Heart left ventricle (tissue), 16 donors: ENCODE results near the gene TRHDE. TPM values are rescaled to one million over a fixed set of nuclear protein-coding genes. Genes with fewer than 3 reads are reported as not detected.

Experiments used
- ATAC-seq, 4 donors: fragments of 200-7000 bp; cut with Tn5 transposase; one replicate each; pipeline ENCODE4 v1.9.1; 2020 to 2022; ENCODE audit warnings: moderate library complexity in 4 of 4, mild to moderate bottlenecking in 3 of 4, moderate number of reproducible peaks in 1 of 4
- DNase-seq, 5 donors: peaks; one replicate each; pipeline ENCODE4 v3.0.0-alpha.2; 2020
- H3K27ac ChIP-seq, 12 donors: fragments of 200-600 bp; sonication (generic) in 4 of 12; one replicate each; pipeline versions ENCODE4 v1.5.0 to v1.8.0; 2016 to 2022; ENCODE audit warnings: mild to moderate bottlenecking in 2 of 12
- H3K27me3 ChIP-seq, 9 donors: fragments of 200-600 bp; sonication (generic) in 2 of 9; one replicate each; pipeline versions ENCODE4 v1.5.1 to v1.8.0; 2016 to 2022; ENCODE audit warnings: mild to moderate bottlenecking in 3 of 9
- H3K36me3 ChIP-seq, 9 donors: fragments of 200-600 bp; sonication (generic) in 2 of 9; one replicate each; pipeline versions ENCODE4 v1.5.0 to v1.8.0; 2018 to 2022; ENCODE audit warnings: mild to moderate bottlenecking in 2 of 9
- H3K4me1 ChIP-seq, 12 donors: fragments of 200-600 bp; sonication (generic) in 4 of 12; one replicate each; pipeline versions ENCODE4 v1.5.0 to v1.8.0; 2016 to 2022; ENCODE audit warnings: mild to moderate bottlenecking in 3 of 12
- H3K4me3 ChIP-seq, 12 donors: fragments of 200-600 bp; sonication (generic) in 4 of 12; one replicate each; pipeline versions ENCODE4 v1.5.0 to v1.8.0; 2017 to 2022; ENCODE audit warnings: mild to moderate bottlenecking in 9 of 12, moderate library complexity in 4 of 12
- H3K9me3 ChIP-seq, 12 donors: fragments of 200-600 bp; sonication (generic) in 4 of 12; one replicate each; pipeline versions ENCODE4 v1.5.0 to v1.8.0; 2016 to 2022; ENCODE audit warnings: mild to moderate bottlenecking in 1 of 12
- POLR2A ChIP-seq, 2 donors: fragments of 450-650 bp; IDR thresholded peaks; one replicate each; pipeline ENCODE4 v1.6.1; 2017; ENCODE audit warnings: antibody characterized with exemption in 2 of 2, mild to moderate bottlenecking in 2 of 2, moderate library complexity in 2 of 2
- WGBS, 4 donors: extraction: QIAGEN DNeasy Blood & Tissue Kit in 2 of 4; methylation state at CpG; one replicate each; pipeline versions ENCODE4 v1.1.5 to v1.1.7; 2013 to 2018; 5-methylcytosine and 5-hydroxymethylcytosine counted together
- intact Hi-C, 10 donors: fragments of 100-400 bp; cut with DNase I; formaldehyde crosslinking; loops; one replicate each; pipeline versions ENCODE4 v1.11.1 to v1.14.2; 2022
- polyA plus RNA-seq, 2 donors: library from polyadenylated mRNA; stranded (reverse); fragments of 200-250 nt; gene quantifications; one replicate each; pipeline ENCODE4 v1.2.3, GENCODE V29; 2013
- total RNA-seq, 9 donors: library from RNA; depleted of rRNA in 2 of 9; stranded (reverse); fragments of >200 nt in 2 of 9; fragmentation: NEBNext Ultra II Directional in 3 of 9; extraction: Animal tissue kit (Norgen Biotek cat#: 25700) in 3 of 9; gene quantifications; one replicate each; pipeline versions ENCODE4 v1.1.0 to v1.2.4, GENCODE V29; 2016 to 2023
- TF ChIP-seq, protein P1 (sequence below), 12 donors: fragments of 200-600 bp; sonication (generic) in 4 of 12; IDR thresholded peaks; one replicate each; pipeline versions ENCODE4 v1.5.0 to v1.8.0; 2018 to 2022; ENCODE audit warnings: antibody characterized with exemption in 12 of 12, mild to moderate bottlenecking in 5 of 12
- donor health status: ischemic (EF 13 %, LVEDD 7.1; RV severe dilation, severe dysfunction).
- donor health status: healthy with polysubstance abuse.
- donor health status: DM: no; HTN: yes; CAD: no.
- donor health status: DM: no; HTN: no; CAD: no.
- donor health status: ischemic (EF 25% LVEDD 6.9; RV normal size, moderate dysfunction).
- donor health status: ischemic (EF 25% LVEDD 5.7; RV mildly dilated, moderate dysfunction).
- donor health status: healthy.
- donor health status: DM: yes; HTN: yes; CAD: no.
- donor health status: ischemic (EF 35%, LVEDD 5.7; RV mildly dilated, moderate dysfunction).
- donor health status: nonischemic (EF 11% LVEDD 7.7; RV severe dilation, severe dysfunction).
- donor health status: DM: yes; HTN: yes; CAD: no.
- donor health status: PGD.
- donor health status: ischemic (EF 29% LVEDD 5.4; RV normal size, mild dysfunction).
- donor health status: nonischemic (EF 23%, LVEDD 6.1; RV moderate dilation, normal function).

The TRHDE gene
- total and polyA plus RNA-seq, 11 donors: 0.01 to 3.1 (median 0.28) TPM; not detected in 1

DNA sequence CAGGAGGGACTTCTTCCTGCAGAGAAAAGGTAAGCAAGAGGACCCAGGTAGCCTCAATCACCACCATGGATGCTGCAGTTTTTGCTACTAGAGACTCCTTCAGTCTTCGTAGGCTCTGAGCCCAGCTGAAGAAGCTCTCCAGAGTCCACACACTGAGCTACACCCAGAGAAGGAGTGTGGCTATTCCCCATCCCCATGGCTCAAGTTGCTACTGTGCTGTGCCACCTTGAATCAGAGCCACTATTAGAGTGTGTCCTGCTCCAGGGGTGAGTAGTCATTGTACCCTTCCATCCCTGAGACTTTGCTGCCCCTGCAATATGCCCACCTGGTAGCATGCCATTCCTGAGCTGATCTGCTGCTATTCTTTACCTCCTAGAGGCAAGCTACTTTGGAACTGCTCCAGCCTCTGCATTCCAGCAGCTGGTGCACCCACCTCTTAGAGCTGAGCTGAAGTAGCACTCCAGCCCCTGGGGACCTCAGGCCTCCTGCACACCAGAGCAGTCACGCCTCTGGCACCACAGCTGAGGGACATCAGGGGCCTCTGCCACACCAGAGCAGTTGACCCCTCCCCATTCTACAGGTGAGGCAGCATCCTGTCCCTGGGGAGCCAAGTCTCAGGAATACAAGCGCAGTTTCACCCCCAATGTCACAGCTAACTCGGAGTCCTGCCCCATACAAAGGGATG, 213.0 kb downstream of the TRHDE start:
- intact Hi-C loops: no loop called here
- Histone ChIP-seq H3K27me3 (no peaks in the 10 kb centered on the region), H3K36me3 (no peaks in the 10 kb centered on the region), H3K9me3 (peaks cover 0 to 20% (median 2%) of the 10 kb centered on the region in 12 donors), H3K4me3 (no peak overlapping the region), H3K4me1 (no peaks in the 10 kb centered on the region), H3K27ac (no peak overlapping the region)
- ATAC-seq (peak in 1 of 4 donors; percentile 34), DNase-seq (no peak)
- TF ChIP-seq POLR2A (IDR thresholded peaks at IDR 0.05): no peak
- TF ChIP-seq, protein P1, sequence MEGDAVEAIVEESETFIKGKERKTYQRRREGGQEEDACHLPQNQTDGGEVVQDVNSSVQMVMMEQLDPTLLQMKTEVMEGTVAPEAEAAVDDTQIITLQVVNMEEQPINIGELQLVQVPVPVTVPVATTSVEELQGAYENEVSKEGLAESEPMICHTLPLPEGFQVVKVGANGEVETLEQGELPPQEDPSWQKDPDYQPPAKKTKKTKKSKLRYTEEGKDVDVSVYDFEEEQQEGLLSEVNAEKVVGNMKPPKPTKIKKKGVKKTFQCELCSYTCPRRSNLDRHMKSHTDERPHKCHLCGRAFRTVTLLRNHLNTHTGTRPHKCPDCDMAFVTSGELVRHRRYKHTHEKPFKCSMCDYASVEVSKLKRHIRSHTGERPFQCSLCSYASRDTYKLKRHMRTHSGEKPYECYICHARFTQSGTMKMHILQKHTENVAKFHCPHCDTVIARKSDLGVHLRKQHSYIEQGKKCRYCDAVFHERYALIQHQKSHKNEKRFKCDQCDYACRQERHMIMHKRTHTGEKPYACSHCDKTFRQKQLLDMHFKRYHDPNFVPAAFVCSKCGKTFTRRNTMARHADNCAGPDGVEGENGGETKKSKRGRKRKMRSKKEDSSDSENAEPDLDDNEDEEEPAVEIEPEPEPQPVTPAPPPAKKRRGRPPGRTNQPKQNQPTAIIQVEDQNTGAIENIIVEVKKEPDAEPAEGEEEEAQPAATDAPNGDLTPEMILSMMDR (IDR thresholded peaks at IDR 0.05): no peak
- 71 to 81% (median 77%) methylated on average over 3 to 4 of the region's 4 CpGs for WGBS, 4 donors

DNA sequence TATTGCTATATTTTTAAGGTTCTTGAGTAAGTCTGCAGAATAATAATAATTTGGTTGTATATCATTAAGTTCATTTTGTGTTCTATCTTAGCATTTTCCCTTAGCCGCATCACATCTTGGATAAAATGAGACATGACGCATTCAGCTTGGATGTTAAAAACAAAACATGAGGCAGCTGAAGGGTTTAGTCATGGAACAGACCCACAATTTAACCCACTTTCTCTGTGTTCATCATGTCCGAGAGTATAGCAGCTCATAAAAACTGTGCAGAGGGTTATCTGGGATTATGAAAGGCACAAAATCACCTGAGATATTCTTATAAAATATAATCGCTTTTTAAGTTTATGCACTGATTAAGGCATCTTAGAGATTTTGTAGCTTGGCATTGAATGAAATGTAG, 219.3 kb downstream of the TRHDE start:
- intact Hi-C loops: no loop called here
- no peaks in the 10 kb centered on the region for H3K36me3 ChIP-seq
- ATAC-seq: no peak
- no peaks in the 10 kb centered on the region for H3K27me3 ChIP-seq
- H3K4me3 ChIP-seq: no peak overlapping the region
- peaks cover 0 to 20% (median 0%) of the 10 kb centered on the region in 12 donors for H3K9me3 ChIP-seq
- no peaks in the 10 kb centered on the region for H3K4me1 ChIP-seq
- no peak overlapping the region for H3K27ac ChIP-seq
- TF ChIP-seq POLR2A (IDR thresholded peaks at IDR 0.05): no peak
- TF ChIP-seq, protein P1 (IDR thresholded peaks at IDR 0.05): no peak
- no peak for DNase-seq
- WGBS, 4 donors: 77 to 84% (median 80%) methylated on average over 4 of the region's 4 CpGs

DNA sequence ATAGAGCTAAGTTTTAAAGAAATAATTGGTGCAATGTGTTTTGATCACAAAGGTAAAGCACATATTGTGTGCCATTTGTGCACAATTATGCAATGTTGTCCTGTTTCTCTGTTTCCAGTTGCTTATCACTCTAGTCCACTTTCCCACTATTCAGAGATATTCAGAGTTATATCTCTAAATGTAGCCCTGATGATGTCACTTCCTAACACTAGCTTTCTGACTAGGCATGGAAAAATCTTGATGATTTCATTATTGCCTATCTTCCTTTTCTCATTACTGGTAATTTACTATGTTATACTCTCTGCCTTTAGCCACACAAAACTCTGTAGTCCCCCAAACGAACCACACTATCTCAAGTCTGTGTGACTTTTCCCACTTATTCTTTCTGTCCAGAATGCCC, 221.2 kb downstream of the TRHDE start:
- Histone ChIP-seq H3K36me3 (no peaks in the 10 kb centered on the region), H3K9me3 (peaks cover 0 to 2% (median 0%) of the 10 kb centered on the region in 12 donors), H3K4me3 (no peak overlapping the region), H3K4me1 (no peaks in the 10 kb centered on the region), H3K27ac (no peak overlapping the region), H3K27me3 (no peaks in the 10 kb centered on the region)
- DNase-seq (no peak), ATAC-seq (no peak)
- 18 to 39% (median 32%) methylated on average over 1 of the region's 1 CpG for WGBS, 4 donors
- intact Hi-C loops: no loop called here
- TF ChIP-seq POLR2A (IDR thresholded peaks at IDR 0.05): no peak
- TF ChIP-seq, protein P1 (IDR thresholded peaks at IDR 0.05): no peak

DNA sequence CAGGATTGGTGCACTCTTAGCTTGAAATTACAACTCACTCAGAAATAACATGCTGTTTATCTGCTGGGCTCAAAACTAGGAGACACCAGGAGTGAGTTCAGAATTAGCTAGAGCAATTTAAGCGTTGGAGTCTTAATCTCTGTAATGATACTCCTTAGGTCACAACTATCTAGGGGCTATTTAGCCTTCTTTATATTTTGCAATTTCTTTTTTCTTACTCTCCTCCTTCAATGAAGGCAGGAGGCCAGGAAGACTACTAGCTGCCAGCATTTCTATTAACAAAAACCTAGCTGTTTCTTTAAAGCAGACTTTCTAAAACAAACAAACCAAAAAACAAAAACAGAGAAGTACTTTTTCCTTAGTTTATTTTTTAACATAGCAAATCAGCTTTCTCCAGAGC, 226.2 kb downstream of the TRHDE start:
- no peak overlapping the region for H3K4me3 ChIP-seq
- no peak overlapping the region for H3K27ac ChIP-seq
- TF ChIP-seq, protein P1 (IDR thresholded peaks at IDR 0.05): no peak
- no peak for TF ChIP-seq POLR2A (IDR thresholded peaks at IDR 0.05)
- WGBS, 4 donors: 49 to 73% (median 57%) methylated on average over 1 of the region's 1 CpG
- ATAC-seq: no peak
- H3K4me1 ChIP-seq: no peaks in the 10 kb centered on the region
- no peaks in the 10 kb centered on the region for H3K27me3 ChIP-seq
- no peaks in the 10 kb centered on the region for H3K36me3 ChIP-seq
- no peaks in the 10 kb centered on the region for H3K9me3 ChIP-seq
- DNase-seq: no peak
- intact Hi-C loops: no loop called here
